H1 (cell line): ENCODE data around the gene AVPR1B.

Source experiments
- CHD1 ChIP-seq: IDR thresholded peaks from 2 replicates; pipeline ENCODE4 v1.6.1; 2012; ENCODE audit warnings: low read depth, low read length, improper control_type of control experiment
- CTCF ChIP-seq, 3 experiments: IDR thresholded peaks; 1 replicate in 2 of 3; 2 replicates in 1 of 3; pipeline versions ENCODE4 v1.5.1 to v1.6.1; 2011; ENCODE audit warnings: low read length in 3 of 3, mild to moderate bottlenecking in 3 of 3, inconsistent platforms in 2 of 3, low read depth in 1 of 3, moderate library complexity in 1 of 3; ENCODE audit not compliant: insufficient read depth in 1 of 3; ENCODE audit errors: control extremely low read depth in 1 of 3
- EP300 ChIP-seq, 2 experiments: IDR thresholded peaks; 1 replicate in 1 of 2; 2 replicates in 1 of 2; pipeline ENCODE4 v1.6.1; 2011 to 2012; ENCODE audit warnings: low read depth in 2 of 2, low read length in 2 of 2, mild to moderate bottlenecking in 2 of 2, borderline replicate concordance in 1 of 2, inconsistent platforms in 1 of 2, moderate library complexity in 1 of 2
- JUND ChIP-seq: IDR thresholded peaks from 2 replicates; pipeline ENCODE4 v1.6.1; 2011; ENCODE audit warnings: mild to moderate bottlenecking, improper control_type of control experiment, low read length
- POLR2AphosphoS5 ChIP-seq: IDR thresholded peaks from 2 replicates; pipeline ENCODE4 v1.6.1; 2011; ENCODE audit warnings: low read depth, low read length

- TF ChIP-seq CTCF (IDR thresholded peaks at IDR 0.05; ENCODE audit: control extremely low read depth in 1 of 3, insufficient read depth in 1 of 3, low read depth in 1 of 3, low read length in 3 of 3) (no peak), CHD1 (no peak), EP300 (IDR thresholded peaks at IDR 0.05; ENCODE audit: borderline replicate concordance in 1 of 2, low read depth in 2 of 2, low read length in 2 of 2) (no peak), POLR2AphosphoS5 (no peak), JUND (no peak)
Measured at GRCh38 chr1:206089341-206089740, 27.8 kb downstream of the AVPR1B start.
